NK-92 treated with Interleukin-12 subunit alpha and Interleukin-12 subunit beta, amount 100 ng/mL, for 24 hours (cell line): Measurements from ENCODE around the gene TAOK3.
"Not testable (repeated sequence)": the region's sequence is repeated elsewhere in the genome, so short reads cannot be mapped to it uniquely, and the experiment has no call there.

Experiments
- DNase-seq: peaks from one replicate; lab custom pipeline; 2025; lab: John Stamatoyannopoulos, UW

The TAOK3 gene

DNA sequence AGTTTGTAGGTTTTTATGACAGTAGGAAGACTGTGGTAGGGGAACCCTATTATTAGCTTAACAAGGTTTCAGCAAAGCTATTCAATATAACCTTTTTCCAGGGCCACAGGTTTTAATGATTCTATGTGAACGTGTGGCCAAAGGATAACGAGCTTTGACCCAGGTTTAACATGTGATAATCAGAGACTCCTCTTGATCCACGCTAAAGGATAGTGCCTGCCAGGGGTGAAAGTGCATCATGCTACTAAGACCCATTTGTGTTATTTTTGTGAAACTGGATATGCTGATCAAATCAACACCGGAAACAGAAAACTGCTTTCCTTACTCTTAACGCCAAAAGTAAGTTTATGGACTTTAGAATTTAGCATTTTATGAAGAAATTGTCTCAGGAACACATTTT, 909 bp upstream of the TAOK3 start:
- DNase-seq, result no peak

DNA sequence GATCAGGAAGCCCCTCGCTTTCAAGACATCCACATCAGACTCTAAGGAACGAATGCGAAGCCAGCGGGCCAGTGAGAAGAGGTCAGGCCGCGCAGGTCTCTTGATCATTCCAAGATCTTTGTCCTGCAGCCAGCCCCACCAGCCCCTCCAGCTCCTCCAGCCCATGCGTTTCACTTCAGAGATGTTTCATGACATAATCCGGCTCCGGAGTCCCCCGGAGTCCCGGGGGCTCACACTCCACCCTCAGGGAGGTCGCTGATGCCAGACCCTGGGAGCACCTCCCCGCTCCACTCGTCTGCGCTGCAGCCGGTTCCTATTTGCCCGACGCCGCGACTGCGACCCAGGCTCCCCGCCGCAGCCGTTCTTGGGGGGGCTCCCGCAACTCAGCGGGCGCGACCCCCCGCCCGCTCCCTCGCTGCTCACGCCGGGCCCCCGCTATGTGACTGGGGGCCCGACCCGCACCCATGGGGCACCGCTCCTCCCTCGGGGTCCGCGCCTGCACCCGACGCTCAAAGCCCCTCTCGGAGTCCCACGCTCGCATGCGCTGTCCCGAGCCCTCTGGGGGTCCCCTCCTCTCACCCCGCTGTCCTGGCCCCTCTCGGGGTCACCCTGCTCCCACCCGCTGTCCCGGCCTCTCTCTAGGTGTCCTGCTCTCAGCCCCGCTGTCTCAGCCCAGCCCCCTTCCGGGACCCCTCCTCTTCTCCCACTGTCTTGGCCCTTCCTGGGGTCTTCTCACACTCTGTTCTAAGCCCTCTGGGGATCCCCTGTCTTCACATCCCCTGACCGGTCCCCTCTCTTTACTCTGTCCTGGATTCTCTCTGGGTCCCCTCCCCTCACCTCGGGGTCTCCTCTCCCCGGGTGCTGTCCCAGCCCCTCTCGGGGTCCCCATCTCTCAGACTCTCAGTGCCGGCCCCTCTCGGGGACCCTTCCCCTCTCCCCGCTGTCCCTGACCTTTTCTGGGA, 1.1 kb downstream of the TAOK3 start:
- no peak for DNase-seq

DNA sequence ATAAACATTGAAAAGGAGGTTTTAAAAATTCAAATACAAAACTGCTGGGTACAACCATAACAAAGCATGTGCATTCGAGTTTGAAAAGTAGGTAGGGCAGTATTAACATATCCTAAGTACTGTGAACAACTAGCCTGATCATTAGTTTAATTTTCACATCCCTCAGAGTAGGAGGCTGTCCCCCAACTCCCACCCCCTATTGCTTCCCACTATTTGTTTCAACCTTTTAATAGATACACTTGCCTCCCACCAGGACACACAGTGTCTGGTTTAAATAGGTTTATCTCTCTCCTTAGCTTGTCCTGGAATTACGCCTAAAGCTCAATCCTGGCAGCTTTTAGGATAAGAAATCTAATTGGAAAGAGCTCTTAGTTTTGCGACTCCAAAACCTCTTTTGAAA, 2.1 kb downstream of the TAOK3 start:
- no peak for DNase-seq

- DNase-seq, result no peak
Measured at GRCh38 chr12:118368821-118369220, 3.9 kb downstream of the TAOK3 start.

GRCh38 chr12:118361889-118362288, 10.8 kb downstream of the TAOK3 start:
- DNase-seq, result no peak

DNA sequence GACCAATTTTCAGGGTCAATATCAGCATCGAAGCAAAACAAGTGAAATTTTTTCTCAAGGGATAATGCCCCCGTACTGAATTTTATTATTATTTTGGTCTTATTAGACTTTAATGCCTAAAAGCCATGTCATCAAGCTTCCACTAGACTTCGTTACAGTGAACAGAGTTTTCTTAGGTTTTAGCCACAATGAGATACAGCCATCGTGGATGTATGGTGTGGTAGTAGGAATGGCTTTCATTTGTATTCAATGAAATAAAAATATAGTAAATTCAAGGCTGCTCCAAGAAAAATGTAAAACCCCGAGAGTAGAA, 11.7 kb downstream of the TAOK3 start:
- no peak for DNase-seq

GRCh38 chr12:118359541-118359915, 13.2 kb downstream of the TAOK3 start:
- DNase-seq, result no peak

DNA sequence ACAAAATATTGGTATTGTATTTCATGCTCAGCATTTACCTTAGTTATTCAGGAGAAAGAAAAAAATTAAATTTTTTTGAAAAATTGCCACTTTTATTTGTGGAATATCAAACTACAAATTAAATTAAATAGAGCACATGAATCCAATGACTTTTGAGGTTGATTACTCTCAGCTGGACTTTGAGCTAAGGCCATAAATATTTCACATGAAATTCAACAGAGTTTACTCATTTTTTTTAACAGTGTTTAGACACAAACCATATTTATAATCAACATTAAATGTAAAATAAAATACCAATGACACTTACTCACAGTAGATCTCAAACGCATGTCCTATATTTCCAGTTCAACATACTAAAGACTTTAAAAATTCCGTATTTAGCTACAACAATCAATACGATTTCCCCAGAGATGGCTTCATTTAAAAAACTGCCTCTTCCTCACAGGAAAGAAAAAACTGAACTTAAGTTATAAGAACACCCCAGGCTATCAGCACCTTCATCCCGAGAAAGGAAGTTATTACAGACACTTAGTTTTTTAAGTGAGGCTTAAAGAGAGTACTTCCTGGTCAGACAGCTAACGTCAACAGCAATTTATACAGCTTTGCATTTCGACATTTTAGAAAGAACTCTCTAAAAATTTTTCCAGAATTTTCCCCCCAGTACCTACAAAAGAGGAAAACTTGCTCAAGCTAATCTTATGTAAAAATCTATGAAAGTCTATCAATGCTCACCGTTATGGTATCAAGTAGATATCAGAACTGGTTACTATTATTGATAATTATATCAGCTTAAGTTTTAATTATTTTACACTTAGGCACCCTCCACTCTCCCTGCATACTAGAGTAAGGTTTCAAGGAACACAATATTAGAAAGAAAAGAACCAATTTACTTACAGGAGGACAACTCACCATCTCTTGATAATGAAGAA, 13.8 kb downstream of the TAOK3 start:
- no peak for DNase-seq

DNA sequence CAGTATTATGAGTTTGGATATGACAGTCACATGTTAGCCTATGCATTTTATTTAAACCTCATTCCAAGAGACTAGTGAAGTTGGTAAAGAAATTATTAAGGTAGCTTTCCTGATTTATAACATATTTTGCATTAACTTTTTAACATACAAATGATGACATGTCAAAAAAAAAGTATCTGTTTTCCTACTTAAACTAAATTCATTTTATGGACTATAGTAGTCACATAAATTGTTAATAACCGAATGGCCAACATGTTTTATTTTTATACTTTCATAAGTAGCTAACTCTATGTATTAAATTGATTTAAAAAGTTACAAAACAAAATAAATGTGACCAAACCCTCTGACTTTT, 14.7 kb downstream of the TAOK3 start:
- no peak for DNase-seq

DNA sequence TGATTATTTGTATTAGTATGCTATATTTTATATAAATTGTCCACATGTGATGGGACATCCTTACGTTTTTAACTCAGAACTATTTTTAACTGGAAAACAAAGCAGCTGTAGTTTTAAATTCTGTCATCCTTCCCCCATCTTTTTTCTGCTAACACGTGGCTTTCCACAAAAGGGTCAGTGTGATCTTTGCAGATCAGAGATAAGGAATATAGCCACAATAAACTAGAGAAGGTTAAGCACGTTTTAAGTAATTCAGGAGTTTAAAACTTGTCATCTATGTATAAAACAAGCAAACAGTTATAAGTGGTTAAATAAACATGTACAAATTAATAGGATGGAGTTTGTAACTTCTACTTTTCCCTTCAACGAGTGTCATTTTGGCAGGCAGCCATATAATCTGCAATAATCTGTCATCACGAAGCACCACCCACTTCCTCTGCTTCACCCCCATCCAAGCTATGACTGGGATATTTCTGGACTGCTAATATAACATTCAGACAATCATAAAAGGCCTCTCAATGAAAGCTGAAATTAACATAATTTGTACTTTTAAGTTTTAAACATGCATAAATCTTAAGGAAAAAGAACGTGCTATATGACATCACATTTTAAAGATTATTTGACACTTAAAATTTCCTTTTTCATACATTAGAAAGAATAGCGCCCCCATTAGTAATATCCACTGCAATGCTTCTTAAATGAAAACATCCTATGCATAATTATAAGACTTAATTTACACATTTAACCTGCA, 15.3 kb downstream of the TAOK3 start:
- DNase-seq, result no peak

DNA sequence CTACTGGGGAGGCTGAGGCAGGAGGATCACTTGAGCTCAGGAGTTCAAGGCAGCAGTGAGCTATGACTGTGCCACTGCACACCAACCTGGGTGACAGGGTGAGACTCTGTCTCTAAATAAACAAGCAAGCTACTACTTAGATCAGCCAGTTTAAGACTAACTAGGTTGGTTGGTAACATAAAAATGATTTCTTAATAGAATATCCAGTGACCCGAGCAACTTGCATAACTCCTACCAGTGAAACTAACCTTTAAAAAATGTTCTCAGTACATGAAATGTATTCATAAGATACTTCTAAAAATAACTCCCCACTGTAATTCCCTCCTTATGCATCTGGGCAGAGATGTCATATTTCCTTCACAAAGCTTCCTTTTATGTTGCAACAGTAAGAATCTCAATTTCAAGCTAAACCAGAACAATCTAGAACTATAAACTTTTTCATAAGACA, 15.9 kb downstream of the TAOK3 start:
- no peak for DNase-seq

GRCh38 chr12:118355843-118356242, 16.9 kb downstream of the TAOK3 start:
- DNase-seq, result no peak

- DNase-seq, result no peak
Measured at GRCh38 chr12:118354903-118355302, 17.8 kb downstream of the TAOK3 start.

DNA sequence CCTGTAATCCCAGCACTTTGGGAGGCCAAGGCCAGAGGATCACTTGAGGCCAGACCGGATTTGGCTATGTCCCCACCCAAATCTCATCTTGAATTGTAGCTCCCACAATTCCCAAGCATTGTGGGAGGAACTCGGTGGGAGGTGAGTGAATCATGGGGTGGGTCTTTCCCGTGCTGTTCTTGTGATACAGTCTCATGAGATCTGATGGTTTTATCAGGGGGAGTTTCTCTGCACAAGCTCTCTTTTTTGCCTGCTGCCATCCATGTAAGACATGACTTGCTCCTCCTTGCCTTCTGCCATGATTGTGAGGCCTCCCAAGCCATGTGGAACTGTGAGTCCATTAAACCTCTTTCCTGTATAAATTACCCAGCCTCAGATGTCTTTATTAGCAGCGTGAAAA, 18.2 kb downstream of the TAOK3 start:
- not testable (repeated sequence) for DNase-seq

DNA sequence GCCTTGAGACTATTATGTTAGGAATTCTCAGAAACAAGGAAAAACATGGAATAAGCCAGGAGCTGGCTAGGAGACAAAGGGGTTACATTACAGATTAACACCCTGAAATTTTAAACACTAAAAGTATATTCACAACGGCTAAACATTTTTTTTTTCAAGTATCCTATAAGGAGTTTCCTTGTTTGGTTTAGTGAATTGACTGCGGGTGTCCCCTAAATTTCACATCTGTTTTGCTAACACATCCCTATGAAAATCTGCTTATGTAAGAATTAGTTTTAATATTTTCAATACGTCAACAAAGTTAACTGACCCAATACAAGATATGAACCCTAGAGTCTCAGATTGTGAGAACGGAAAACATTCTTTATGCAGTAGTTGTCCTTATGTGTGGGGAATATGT, 19.0 kb downstream of the TAOK3 start:
- no peak for DNase-seq

DNA sequence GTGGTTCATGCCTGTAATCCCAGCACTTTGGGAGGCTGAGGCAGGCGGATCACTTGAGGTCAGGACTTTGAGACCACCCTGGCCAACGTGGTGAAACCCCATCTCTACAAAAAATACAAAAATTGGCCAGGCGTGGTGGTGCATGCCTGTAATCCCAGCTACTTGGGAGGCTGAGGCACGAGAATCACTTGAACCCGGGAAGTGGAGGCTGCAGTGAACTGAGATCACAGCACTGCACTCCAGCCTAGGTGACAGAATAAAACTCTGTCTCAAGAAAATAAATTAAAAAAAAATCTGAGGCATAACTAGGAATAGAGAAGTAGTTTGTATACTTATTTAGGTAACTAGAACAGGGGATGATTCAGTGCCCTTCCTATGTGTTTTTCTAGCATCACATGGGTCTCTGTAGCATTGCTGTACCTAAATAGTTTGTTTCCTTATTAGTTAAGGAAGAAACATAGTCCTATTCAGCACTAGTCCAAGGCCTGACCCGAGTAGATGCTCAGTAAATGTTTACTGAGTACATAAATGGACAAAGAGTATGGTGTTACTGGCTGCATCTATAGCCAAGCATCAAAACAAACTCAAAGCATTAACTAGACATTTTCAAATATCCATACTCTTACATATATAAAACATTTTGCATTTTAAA, 21.7 kb downstream of the TAOK3 start:
- no peak for DNase-seq

- no peak for DNase-seq
Measured at GRCh38 chr12:118347916-118348315, 24.8 kb downstream of the TAOK3 start.

DNA sequence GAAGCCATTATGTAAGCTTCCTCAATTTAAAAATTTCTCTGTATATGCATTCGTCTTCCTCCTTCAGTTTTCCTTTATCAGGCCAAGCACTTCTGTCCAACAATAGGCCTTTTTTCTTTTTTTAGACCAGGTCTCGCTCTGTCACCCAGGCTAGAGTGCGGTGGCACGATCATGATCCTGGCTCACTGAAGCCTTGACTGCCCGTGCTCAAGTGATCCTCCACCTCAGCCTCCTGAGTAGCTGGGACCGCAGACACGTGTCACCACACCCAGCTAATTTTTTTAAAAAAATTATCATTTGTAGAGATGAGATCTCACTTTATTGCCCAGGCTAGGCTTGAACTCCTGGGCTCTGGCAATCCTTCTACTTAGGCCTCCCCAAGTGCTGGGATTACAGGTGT, 25.8 kb downstream of the TAOK3 start:
- no peak for DNase-seq

- DNase-seq, result no peak
Measured at GRCh38 chr12:118345355-118345754, 27.4 kb downstream of the TAOK3 start.

- DNase-seq, result no peak
Measured at GRCh38 chr12:118344829-118345228, 27.9 kb downstream of the TAOK3 start.

GRCh38 chr12:118342090-118342489, 30.6 kb downstream of the TAOK3 start:
- DNase-seq, result no peak
